ENCODE data around the gene PIANP. TPM values are rescaled to one million over a fixed set of nuclear protein-coding genes. Genes with fewer than 3 reads are reported as not detected.

The PIANP gene
- total RNA-seq, 1 donor from 2014 or later: 0.32 TPM

DNA sequence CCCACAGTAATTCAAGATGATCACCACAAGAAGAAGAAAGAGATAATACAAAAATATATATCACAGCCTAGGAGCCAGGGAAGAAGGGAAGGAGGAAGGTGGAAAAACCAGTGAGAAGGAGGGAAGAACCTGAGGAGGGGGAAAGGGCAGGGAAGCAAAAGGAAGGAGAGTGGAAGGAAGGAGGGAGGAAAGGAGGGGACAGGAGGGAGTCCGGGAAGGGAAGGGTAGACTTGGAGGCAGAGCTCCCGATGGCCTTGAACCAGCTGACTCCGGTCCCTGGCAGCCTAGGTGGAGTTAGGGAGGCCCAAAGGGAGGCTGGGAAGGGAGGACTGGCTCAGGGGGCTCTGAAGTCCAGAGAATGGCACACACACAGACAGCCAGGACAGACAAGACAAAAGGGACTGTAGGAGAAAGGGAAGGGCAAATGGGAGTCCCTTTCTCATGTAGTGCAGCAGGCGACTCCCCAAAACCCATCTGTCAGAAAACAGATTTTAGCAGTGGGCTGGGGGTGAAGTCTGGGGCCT lies 6.7 kb downstream of the PIANP start:
- peaks cover 9% of the 10 kb centered on the region for H3K36me3 Mint-ChIP-seq
- Histone ChIP-seq H3K79me2 (ENCODE audit: low read depth) (peaks cover 15% of the 10 kb centered on the region), H3F3A (ENCODE audit: low read depth) (peaks cover 31% of the 10 kb centered on the region), H3K36me3 (no peaks in the 10 kb centered on the region), H4K20me1 (ENCODE audit: low read depth) (no peaks in the 10 kb centered on the region), H3K27ac (no peak overlapping the region), H3K9me3 (ENCODE audit: low read depth) (no peaks in the 10 kb centered on the region), H3K4me1 (peaks cover 7% of the 10 kb centered on the region), H2AFZ (replicated peaks) (no peak overlapping the region), H3K4me2 (no peak overlapping the region), H3K9ac (peak overlapping the region; percentile 28), H3K27me3 (no peaks in the 10 kb centered on the region), H3K4me3 (no peak overlapping the region)
- no peak for DNase-seq (ENCODE audit: low spot score)
- TF ChIP-seq CTCF (IDR thresholded peaks at IDR 0.05) (no peak), EZH2phosphoT487 (IDR thresholded peaks at IDR 0.05) (no peak), EZH2 (IDR thresholded peaks at IDR 0.05) (no peak)
- H3K4me3 Mint-ChIP-seq: no peak overlapping the region
- H3K4me1 Mint-ChIP-seq: peaks cover 36% of the 10 kb centered on the region
- H3K27ac Mint-ChIP-seq: peak overlapping the region; percentile 36
- H3K9me3 Mint-ChIP-seq: no peaks in the 10 kb centered on the region
- peaks cover 8% of the 10 kb centered on the region for H3K27me3 Mint-ChIP-seq (ENCODE audit: insufficient read depth, low read depth)

GRCh38 chr12:6692888-6693287 lies 7.7 kb downstream of the PIANP start:
- no peak for DNase-seq (ENCODE audit: low spot score)
- peak overlapping the region; percentile 33 for H3K4me3 Mint-ChIP-seq
- H3K27me3 ChIP-seq: no peaks in the 10 kb centered on the region
- peaks cover 31% of the 10 kb centered on the region for H3F3A ChIP-seq (ENCODE audit: low read depth)
- no peak overlapping the region for H3K4me3 ChIP-seq
- no peaks in the 10 kb centered on the region for H3K9me3 ChIP-seq (ENCODE audit: low read depth)
- no peak overlapping the region for H3K27ac ChIP-seq
- H3K36me3 ChIP-seq: no peaks in the 10 kb centered on the region
- no peaks in the 10 kb centered on the region for H4K20me1 ChIP-seq (ENCODE audit: low read depth)
- H3K27me3 Mint-ChIP-seq (ENCODE audit: insufficient read depth, low read depth): peaks cover 6% of the 10 kb centered on the region
- H3K9ac ChIP-seq: peak overlapping the region; percentile 10
- peaks cover 9% of the 10 kb centered on the region for H3K36me3 Mint-ChIP-seq
- H3K9me3 Mint-ChIP-seq: no peaks in the 10 kb centered on the region
- H3K4me1 ChIP-seq: peaks cover 8% of the 10 kb centered on the region
- H3K4me2 ChIP-seq: no peak overlapping the region
- H2AFZ ChIP-seq (replicated peaks): no peak overlapping the region
- H3K79me2 ChIP-seq (ENCODE audit: low read depth): peaks cover 21% of the 10 kb centered on the region
- no peak for TF ChIP-seq EZH2 (IDR thresholded peaks at IDR 0.05)
- TF ChIP-seq CTCF (IDR thresholded peaks at IDR 0.05): no peak
- TF ChIP-seq EZH2phosphoT487 (IDR thresholded peaks at IDR 0.05): no peak
- H3K4me1 Mint-ChIP-seq: peaks cover 36% of the 10 kb centered on the region
- H3K27ac Mint-ChIP-seq: peak overlapping the region; percentile 70

- Histone ChIP-seq H3K4me1 (peaks cover 14% of the 10 kb centered on the region), H3K27ac (no peak overlapping the region), H3K9me3 (ENCODE audit: low read depth) (no peaks in the 10 kb centered on the region), H3K4me3 (no peak overlapping the region), H3K9ac (no peak overlapping the region), H2AFZ (replicated peaks) (no peak overlapping the region), H4K20me1 (ENCODE audit: low read depth) (no peaks in the 10 kb centered on the region), H3K79me2 (ENCODE audit: low read depth) (peaks cover 35% of the 10 kb centered on the region), H3K4me2 (no peak overlapping the region), H3F3A (ENCODE audit: low read depth) (peaks cover 26% of the 10 kb centered on the region), H3K36me3 (no peaks in the 10 kb centered on the region), H3K27me3 (no peaks in the 10 kb centered on the region)
- Mint-ChIP-seq H3K36me3 (peaks cover 9% of the 10 kb centered on the region), H3K9me3 (no peaks in the 10 kb centered on the region), H3K27me3 (ENCODE audit: insufficient read depth, low read depth) (peaks cover 6% of the 10 kb centered on the region), H3K4me1 (peaks cover 47% of the 10 kb centered on the region), H3K27ac (no peak overlapping the region), H3K4me3 (peak overlapping the region; percentile 8)
- TF ChIP-seq EZH2 (IDR thresholded peaks at IDR 0.05): no peak
- no peak for TF ChIP-seq CTCF (IDR thresholded peaks at IDR 0.05)
- TF ChIP-seq EZH2phosphoT487 (IDR thresholded peaks at IDR 0.05): no peak
- DNase-seq (ENCODE audit: low spot score): no peak
Measured at GRCh38 chr12:6691473-6691872, 9.1 kb downstream of the PIANP start.

Measured in neural progenitor cell (in vitro differentiated cells).